HG03025 (cell line): Measurements from ENCODE around the gene EHD2.
"Not testable (repeated sequence)": the region's sequence is repeated elsewhere in the genome, so short reads cannot be mapped to it uniquely, and the experiment has no call there.

Experiments
- ATAC-seq: cut with Tn5 transposase; IDR thresholded peaks from one replicate; pipeline ENCODE4 v1.9.1; 2021; ENCODE audit warnings: mild to moderate bottlenecking, moderate library complexity; ENCODE audit not compliant: unreplicated experiment, low FRiP score

The EHD2 gene

GRCh38 chr19:47765523-47766358 lies 52.5 kb downstream of the EHD2 start:
- ATAC-seq = no peak

GRCh38 chr19:47766359-47766620 lies 53.1 kb downstream of the EHD2 start:
- ATAC-seq = no peak

DNA sequence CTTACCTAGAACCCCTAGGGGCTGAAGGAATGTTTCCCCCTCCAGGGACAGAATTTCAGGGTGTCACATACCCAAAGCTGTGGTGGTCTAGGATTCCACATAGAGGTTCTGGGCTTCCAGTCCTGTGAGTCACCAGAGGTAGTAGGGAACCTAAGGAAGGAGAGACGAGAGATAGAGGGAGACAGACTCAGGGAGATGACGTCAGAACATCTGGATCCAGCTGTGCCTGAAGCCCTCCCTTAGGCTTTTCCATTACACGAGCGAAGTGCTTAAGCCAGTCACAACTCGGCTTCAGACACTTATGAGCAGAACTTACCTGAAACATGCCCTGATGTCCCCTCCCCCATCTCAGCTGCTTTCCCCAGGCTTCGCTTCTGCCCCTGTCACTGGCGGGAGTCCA lies 53.4 kb downstream of the EHD2 start:
- no peak for ATAC-seq

DNA sequence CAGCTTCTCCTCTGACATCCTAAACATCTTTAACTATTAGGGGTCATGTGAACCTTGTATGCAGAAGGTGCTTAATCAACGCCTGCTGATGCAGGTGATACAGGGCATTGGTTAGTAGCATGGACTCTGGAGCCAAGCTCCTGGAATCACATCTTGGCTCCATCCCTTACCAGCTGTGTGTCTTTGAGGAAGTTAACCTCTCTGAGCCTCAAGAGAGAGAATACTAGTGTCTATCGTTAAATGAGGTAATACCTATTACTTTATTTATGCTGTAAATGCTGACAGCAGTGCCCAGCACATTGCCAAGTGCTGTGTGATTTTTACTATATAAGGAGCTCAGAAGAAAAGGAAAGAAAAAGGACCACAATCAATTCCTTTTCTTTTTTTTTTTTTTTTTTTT lies 54.1 kb downstream of the EHD2 start:
- no peak for ATAC-seq

DNA sequence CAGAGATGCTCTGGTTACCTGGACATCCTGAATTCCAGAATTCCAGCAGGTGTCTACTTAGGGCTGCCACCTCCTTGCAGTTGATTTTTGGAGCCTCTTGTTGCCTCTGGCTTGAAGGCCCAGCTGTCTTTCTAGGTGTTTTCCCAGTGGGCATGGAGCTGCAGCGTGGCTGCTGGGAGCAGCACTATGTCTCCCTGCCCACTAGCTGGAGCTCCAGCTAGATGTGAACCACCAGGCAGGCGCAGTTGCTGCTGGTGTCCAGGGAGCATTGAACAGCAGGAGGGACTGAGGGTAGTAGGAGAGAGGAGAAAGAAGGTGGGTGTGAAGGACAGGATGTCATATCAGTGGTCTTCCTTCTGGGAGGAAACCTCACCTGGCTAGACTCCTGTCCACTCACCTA lies 55.4 kb downstream of the EHD2 start:
- ATAC-seq = no peak

GRCh38 chr19:47769534-47769933 lies 56.3 kb downstream of the EHD2 start:
- no peak for ATAC-seq

GRCh38 chr19:47771291-47771690 lies 58.1 kb downstream of the EHD2 start:
- not testable (repeated sequence) for ATAC-seq

DNA sequence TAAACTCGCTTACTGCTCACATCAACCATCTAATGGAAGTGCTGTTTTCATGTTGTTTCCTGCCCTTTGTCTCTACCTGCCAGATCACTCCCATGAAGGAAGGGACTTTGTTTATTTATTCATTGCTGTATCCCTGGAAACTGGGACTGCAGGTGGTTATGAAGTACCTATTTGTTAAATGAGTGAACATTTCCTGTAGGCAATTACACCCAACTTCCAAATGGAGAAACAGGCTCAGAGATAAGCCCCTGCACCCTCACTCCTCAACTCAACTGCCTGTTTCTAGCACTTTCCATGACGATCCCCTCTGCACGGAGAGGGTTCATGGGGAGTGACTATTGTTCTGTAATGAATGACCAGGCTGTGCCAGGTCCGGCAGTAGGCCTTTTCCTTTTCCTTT lies 63.3 kb downstream of the EHD2 start:
- no peak for ATAC-seq

DNA sequence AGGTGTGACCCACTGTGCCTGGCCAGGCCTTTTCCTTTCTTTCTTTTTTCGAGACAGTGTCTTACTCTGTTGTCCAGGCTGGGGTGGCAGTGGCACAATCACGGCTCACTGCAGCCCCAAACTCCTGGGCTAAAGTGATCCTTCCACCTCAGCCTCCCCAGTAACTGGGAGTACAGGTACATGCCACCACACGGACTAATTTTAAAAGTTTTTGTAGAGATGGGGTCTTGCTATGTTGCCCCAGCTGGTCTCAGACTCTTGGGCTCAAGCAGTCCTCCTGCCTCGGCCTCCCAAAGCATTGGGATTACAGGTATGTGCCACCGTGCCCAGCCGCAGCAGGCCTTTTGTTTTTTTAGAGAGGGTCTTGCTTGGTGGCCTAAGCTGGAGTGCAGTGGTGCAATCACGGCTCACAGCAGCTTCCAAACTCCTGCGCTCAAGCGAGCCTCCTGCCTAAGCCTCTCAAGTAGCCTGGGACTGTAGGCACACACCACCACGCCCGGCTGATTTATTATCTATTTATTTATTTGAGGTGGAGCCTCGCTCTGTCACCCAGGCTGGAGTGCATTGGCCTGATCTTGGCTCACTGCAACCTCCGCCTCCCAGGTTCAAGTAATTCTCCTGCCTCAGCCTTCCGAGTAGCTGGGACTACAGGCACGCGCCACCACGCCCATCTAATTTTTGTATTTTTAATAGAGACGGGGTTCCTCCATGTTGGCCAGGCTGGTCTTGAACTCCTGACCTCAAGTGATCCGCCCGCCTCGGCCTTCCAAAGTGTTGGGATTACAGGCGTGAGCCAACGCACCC lies 64.2 kb downstream of the EHD2 start:
- ATAC-seq = not testable (repeated sequence)

- no peak for ATAC-seq
Measured at GRCh38 chr19:47778049-47778953, 65.1 kb downstream of the EHD2 start, which contains the start of gene SELENOW. TSS of gene SELENOW (plus strand) at chr19:47778703. CDS start at chr19:47778786, 83 bp downstream.

DNA sequence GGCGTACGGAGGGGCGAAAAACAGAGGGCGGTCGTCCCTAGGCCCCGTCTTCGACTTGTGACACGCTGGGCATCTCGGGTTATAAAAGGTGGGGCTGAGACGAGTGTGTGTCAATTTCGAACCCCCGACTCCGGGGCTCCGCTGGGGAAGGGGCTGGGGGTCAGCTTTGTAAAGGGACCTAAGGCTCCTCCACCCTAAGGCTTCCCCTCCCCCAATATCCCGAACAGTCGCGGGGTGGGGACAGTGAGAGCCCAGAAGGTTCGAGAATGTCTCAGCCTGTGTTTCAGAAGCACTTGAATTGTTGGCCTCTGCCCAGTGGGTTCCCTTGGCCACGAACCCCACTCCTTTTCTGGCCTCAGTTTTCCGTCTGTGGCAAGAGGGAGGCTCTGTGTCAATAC lies 65.7 kb downstream of the EHD2 start:
- ATAC-seq = no peak

DNA sequence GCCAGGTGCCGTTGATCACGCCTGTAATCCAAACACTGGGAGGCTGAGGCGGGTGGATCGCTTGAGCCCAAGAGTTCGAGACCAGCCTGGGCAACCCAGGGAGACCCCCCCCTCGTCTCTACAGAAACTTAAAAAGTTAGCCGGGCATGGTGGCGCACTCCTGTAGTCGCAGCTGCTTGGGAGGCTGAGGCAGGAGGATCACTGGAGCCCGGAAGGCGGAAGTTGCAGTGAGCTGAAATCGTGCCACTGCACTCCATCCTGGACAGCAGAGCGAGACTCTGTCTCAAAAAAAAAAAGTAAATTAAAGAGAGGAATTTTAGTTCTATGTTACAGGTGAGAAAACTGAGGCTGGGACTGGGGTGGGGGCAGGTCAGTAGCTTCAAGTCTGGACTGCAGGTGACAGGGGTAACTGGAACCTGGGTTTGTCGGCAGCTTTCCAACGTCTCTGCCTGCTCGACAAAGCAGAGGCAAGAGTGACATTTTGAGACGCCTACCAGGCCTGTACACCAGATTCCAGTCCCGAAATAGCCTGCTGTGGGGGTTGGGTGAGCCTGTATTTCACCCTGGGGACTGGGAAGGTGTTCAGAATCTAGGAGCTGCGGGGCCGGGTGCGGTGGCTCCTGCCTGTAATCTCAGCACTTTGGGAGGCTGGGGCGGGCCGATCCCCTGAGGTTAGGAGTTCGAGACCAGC lies 66.4 kb downstream of the EHD2 start:
- ATAC-seq = no peak

DNA sequence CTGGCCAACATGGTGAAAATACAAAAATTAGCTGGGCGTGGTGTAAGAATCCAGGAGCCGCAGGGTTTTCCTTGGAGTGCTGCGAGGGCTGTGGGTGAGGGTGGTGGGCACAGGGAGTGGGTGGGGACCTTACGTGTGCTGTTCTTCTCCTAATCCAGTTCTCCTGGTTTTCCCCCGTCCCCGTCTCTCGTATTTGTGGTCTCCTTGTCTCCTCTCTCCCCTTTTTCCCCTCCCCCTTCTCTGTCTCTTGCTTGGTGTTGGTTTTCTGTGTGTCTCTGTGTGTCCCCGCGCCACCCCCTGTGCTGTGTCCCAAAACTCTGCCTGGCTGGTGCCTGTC lies 67.0 kb downstream of the EHD2 start:
- ATAC-seq = no peak

DNA sequence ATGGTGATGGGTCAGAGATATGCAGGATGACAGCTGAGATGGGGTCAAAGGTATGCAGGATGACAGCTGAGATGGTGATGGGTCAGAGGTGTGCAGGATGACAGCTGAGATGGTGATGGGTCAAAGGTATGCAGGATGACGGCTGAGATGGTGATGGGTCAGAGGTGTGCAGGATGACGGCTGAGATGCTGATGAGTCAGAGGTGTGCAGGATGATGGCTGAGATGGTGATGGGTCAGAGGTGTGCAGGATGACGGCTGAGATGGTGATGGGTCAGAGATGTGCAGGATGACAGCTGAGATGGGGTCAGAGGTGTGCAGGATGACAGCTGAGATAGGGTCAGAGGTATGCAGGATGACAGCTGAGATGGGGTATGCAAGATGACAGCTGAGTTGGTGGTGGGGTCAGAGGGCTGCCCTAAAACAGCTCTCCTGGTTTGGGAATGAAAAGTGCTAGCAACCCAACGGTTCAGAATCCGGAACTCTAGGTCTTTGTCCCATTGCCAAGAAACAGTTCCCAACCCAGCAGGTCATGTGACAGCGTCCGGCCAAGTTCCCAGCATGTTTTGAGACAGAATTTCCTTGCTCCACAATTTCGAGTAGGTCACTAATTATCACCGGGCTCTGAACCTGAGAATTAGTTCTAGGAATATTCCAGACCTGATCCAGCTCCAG lies 68.5 kb downstream of the EHD2 start:
- ATAC-seq = no peak

DNA sequence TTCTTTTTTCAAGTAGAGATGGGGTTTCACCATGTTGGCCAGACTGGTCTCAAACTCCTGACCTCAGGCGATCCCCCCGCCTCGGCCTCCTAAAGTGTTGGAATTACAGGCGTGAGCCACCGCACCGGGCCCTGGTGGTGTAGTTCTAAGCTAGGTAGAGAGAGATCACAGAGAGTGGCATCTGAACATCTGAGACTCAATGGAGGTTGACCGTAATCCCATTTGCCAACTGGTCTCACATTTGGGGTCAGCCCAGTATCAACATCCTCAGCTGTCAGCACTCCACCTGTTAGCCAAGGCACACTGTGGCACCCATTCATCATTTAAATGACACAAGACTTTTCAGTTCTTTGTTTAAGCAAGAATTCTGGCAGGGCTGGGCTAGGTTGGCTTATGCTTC lies 73.3 kb downstream of the EHD2 start:
- ATAC-seq = no peak

- not testable (repeated sequence) for ATAC-seq
Measured at GRCh38 chr19:47787307-47787706, 74.1 kb downstream of the EHD2 start.

GRCh38 chr19:47789811-47790210 lies 76.6 kb downstream of the EHD2 start:
- ATAC-seq = not testable (repeated sequence)

GRCh38 chr19:47790398-47790814 lies 77.2 kb downstream of the EHD2 start:
- ATAC-seq = no peak

- no peak for ATAC-seq
Measured at GRCh38 chr19:47792616-47793015, 79.4 kb downstream of the EHD2 start.
